ENCODE results near the gene OCIAD1. TPM values are rescaled to one million over a fixed set of nuclear protein-coding genes. Genes with fewer than 3 reads are reported as not detected.

OCIAD1 gene
- total RNA-seq, 1 experiment from 2014 or later, result 103 TPM

GRCh38 chr4:48891028-48891619 lies 60.2 kb downstream of the OCIAD1 start:
- no peak overlapping the region for H3K4me3 ChIP-seq (ENCODE audit: low read depth in 2 of 2, low read length in 2 of 2)
- BruUV-seq (replicated peaks), result no TSS peak
- POLR2A ChIA-PET, result no interaction called here
- no peaks in the 10 kb centered on the region for H3K4me1 ChIP-seq (ENCODE audit: control insufficient read depth, insufficient read depth, low read length)
- H3K27me3 ChIP-seq (ENCODE audit: control insufficient read depth, insufficient read depth, low read length), result no peaks in the 10 kb centered on the region
- TF ChIP-seq, protein P1, sequence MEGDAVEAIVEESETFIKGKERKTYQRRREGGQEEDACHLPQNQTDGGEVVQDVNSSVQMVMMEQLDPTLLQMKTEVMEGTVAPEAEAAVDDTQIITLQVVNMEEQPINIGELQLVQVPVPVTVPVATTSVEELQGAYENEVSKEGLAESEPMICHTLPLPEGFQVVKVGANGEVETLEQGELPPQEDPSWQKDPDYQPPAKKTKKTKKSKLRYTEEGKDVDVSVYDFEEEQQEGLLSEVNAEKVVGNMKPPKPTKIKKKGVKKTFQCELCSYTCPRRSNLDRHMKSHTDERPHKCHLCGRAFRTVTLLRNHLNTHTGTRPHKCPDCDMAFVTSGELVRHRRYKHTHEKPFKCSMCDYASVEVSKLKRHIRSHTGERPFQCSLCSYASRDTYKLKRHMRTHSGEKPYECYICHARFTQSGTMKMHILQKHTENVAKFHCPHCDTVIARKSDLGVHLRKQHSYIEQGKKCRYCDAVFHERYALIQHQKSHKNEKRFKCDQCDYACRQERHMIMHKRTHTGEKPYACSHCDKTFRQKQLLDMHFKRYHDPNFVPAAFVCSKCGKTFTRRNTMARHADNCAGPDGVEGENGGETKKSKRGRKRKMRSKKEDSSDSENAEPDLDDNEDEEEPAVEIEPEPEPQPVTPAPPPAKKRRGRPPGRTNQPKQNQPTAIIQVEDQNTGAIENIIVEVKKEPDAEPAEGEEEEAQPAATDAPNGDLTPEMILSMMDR (IDR thresholded peaks at IDR 0.05), result no peak
- TF ChIP-seq, protein P2, sequence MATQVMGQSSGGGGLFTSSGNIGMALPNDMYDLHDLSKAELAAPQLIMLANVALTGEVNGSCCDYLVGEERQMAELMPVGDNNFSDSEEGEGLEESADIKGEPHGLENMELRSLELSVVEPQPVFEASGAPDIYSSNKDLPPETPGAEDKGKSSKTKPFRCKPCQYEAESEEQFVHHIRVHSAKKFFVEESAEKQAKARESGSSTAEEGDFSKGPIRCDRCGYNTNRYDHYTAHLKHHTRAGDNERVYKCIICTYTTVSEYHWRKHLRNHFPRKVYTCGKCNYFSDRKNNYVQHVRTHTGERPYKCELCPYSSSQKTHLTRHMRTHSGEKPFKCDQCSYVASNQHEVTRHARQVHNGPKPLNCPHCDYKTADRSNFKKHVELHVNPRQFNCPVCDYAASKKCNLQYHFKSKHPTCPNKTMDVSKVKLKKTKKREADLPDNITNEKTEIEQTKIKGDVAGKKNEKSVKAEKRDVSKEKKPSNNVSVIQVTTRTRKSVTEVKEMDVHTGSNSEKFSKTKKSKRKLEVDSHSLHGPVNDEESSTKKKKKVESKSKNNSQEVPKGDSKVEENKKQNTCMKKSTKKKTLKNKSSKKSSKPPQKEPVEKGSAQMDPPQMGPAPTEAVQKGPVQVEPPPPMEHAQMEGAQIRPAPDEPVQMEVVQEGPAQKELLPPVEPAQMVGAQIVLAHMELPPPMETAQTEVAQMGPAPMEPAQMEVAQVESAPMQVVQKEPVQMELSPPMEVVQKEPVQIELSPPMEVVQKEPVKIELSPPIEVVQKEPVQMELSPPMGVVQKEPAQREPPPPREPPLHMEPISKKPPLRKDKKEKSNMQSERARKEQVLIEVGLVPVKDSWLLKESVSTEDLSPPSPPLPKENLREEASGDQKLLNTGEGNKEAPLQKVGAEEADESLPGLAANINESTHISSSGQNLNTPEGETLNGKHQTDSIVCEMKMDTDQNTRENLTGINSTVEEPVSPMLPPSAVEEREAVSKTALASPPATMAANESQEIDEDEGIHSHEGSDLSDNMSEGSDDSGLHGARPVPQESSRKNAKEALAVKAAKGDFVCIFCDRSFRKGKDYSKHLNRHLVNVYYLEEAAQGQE (IDR thresholded peaks at IDR 0.05; ENCODE audit: insufficient read depth in 1 of 2, low read depth in 2 of 2, low read length in 1 of 2), result no peak
- TF ChIP-seq SIN3A (IDR thresholded peaks at IDR 0.05; ENCODE audit: borderline replicate concordance, insufficient read depth, low read depth, low read length), result no peak
- TF ChIP-seq POLR2AphosphoS5 (IDR thresholded peaks at IDR 0.05; ENCODE audit: low read depth, low read length), result no peak
- TF ChIP-seq TCF7L2 (IDR thresholded peaks at IDR 0.05; ENCODE audit: low read depth, low read length), result no peak
- CTCF ChIA-PET, result no interaction called here
- no peaks in the 10 kb centered on the region; the same call in none of the 2 replicates for H3K36me3 ChIP-seq (ENCODE audit: control insufficient read depth, insufficient read depth, low read length)
- H3K9me3 ChIP-seq (ENCODE audit: control insufficient read depth, insufficient read depth, low read depth, low read length), result no peaks in the 10 kb centered on the region
- DNase-seq (ENCODE audit: low read depth, low spot score) (no peak), ATAC-seq (no peak)
- in situ Hi-C loops (cut with HindIII; ENCODE audit: low pct_unique_long_range_greater_than_20kb, low sequenced_read_pairs) (no loop called here), intact Hi-C loops (cut with micrococcal nuclease; ENCODE audit: unreplicated experiment) (no loop called here)
- H3K27ac ChIP-seq (ENCODE audit: low read length), result no peak overlapping the region

DNA sequence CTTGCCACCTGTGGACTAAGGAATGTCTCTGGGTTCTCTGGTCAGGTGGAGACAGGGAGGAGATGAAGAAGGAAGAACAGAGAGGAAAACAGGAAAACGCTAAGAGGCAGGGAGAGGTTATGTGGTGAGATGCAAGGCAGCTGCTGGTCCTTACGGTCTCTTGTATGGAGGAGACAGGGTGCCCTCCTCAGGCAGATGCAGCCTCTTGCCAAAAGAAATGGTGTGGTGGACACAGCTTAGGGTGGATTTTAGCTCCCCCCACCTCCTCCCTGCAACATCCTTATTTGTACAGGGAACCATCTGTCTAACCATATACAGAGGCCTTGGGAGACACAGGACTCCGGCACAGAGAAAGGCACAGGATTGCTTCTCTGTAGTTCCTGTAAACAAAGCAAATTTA lies 66.0 kb downstream of the OCIAD1 start:
- Histone ChIP-seq H3K4me3 (ENCODE audit: low read depth in 2 of 2, low read length in 2 of 2) (no peak overlapping the region), H3K9me3 (ENCODE audit: control insufficient read depth, insufficient read depth, low read depth, low read length) (no peaks in the 10 kb centered on the region), H3K36me3 (ENCODE audit: control insufficient read depth, insufficient read depth, low read length) (no peaks in the 10 kb centered on the region; the same call in none of the 2 replicates), H3K4me1 (ENCODE audit: control insufficient read depth, insufficient read depth, low read length) (peaks cover 11% of the 10 kb centered on the region), H3K27me3 (ENCODE audit: control insufficient read depth, insufficient read depth, low read length) (no peaks in the 10 kb centered on the region), H3K27ac (ENCODE audit: low read length) (no peak overlapping the region)
- POLR2A ChIA-PET, result no interaction called here
- in situ Hi-C loops (cut with HindIII; ENCODE audit: low pct_unique_long_range_greater_than_20kb, low sequenced_read_pairs) (no loop called here), intact Hi-C loops (cut with micrococcal nuclease; ENCODE audit: unreplicated experiment) (no loop called here)
- DNase-seq (ENCODE audit: low read depth, low spot score) (no peak), ATAC-seq (no peak)
- CTCF ChIA-PET, result no interaction called here
- no TSS peak for BruUV-seq (replicated peaks)
- TF ChIP-seq, protein P2 (IDR thresholded peaks at IDR 0.05; ENCODE audit: insufficient read depth in 1 of 2, low read depth in 2 of 2, low read length in 1 of 2), result no peak
- TF ChIP-seq TCF7L2 (IDR thresholded peaks at IDR 0.05; ENCODE audit: low read depth, low read length) (no peak), POLR2AphosphoS5 (IDR thresholded peaks at IDR 0.05; ENCODE audit: low read depth, low read length) (no peak), SIN3A (IDR thresholded peaks at IDR 0.05; ENCODE audit: borderline replicate concordance, insufficient read depth, low read depth, low read length) (no peak)
- TF ChIP-seq, protein P1 (IDR thresholded peaks at IDR 0.05), result no peak
